Fibroblast of villous mesenchyme (primary cell): ENCODE measurements around the gene COL15A1. TPM values are rescaled to one million over a fixed set of nuclear protein-coding genes. Genes with fewer than 3 reads are reported as not detected.

ENCODE experiments used
- DNase-seq: peaks from one replicate; pipeline ENCODE4 v3.0.0-alpha.2; 2010; ENCODE audit warnings: low read depth
- H3K4me3 ChIP-seq: 2 replicates; pipeline ENCODE4 v1.5.1; 2011; ENCODE audit warnings: low read depth, mild to moderate bottlenecking, low read length
- total RNA-seq: library from RNA; depleted of rRNA; stranded (reverse); fragments of >200 nt; gene quantifications from 2 replicates; pipeline ENCODE4 v1.2.3, GENCODE V29; 2012
- TF ChIP-seq, protein P1 (sequence below): IDR thresholded peaks from 2 replicates; pipeline ENCODE4 v1.5.1; 2012; ENCODE audit warnings: low read depth, mild to moderate bottlenecking, low read length; ENCODE audit not compliant: insufficient read depth

The COL15A1 gene
- total RNA-seq, 1 donor: 1.7 TPM

DNA sequence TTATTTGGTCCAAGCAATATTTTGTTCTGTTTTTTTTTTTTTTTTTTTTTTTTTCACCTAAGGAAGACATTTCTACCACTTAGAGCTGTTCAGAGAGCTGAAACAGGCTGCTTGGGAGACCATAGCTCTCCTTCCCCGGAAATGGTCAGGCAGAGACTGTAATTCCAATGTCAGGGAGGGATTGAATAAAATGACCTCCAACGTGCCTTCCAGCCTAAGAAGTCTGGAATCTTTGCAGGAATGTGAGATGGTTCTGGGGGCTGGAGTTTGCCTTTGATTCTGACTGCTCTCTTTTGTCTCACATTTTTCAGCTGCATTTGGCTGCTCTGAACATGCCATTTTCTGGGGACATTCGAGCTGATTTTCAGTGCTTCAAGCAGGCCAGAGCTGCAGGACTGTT is 122.9 kb downstream of the COL15A1 start:
- H3K4me3 ChIP-seq: no peak overlapping the region
- TF ChIP-seq, protein P1, sequence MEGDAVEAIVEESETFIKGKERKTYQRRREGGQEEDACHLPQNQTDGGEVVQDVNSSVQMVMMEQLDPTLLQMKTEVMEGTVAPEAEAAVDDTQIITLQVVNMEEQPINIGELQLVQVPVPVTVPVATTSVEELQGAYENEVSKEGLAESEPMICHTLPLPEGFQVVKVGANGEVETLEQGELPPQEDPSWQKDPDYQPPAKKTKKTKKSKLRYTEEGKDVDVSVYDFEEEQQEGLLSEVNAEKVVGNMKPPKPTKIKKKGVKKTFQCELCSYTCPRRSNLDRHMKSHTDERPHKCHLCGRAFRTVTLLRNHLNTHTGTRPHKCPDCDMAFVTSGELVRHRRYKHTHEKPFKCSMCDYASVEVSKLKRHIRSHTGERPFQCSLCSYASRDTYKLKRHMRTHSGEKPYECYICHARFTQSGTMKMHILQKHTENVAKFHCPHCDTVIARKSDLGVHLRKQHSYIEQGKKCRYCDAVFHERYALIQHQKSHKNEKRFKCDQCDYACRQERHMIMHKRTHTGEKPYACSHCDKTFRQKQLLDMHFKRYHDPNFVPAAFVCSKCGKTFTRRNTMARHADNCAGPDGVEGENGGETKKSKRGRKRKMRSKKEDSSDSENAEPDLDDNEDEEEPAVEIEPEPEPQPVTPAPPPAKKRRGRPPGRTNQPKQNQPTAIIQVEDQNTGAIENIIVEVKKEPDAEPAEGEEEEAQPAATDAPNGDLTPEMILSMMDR: no peak
- no peak for DNase-seq

DNA sequence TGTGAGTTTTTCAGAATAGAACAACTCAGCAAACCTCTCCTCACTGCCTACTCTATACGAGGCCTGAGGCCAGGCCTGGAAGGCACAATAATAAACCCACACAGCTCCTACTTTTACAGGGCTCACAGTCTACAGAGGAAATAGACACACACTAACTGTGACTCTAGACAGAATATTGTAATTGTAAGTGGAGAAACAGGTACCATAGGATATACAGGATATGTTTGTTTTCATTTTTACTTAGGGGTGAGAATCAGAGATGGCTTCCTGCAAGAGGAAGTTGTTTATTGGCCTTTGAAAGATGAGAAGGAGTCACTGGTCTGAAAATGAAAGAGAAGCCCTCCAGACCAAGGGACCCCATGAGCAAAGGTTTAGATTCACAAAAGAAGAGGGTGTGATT is 125.4 kb downstream of the COL15A1 start:
- DNase-seq: no peak
- H3K4me3 ChIP-seq: no peak overlapping the region
- TF ChIP-seq, protein P1: no peak

DNA sequence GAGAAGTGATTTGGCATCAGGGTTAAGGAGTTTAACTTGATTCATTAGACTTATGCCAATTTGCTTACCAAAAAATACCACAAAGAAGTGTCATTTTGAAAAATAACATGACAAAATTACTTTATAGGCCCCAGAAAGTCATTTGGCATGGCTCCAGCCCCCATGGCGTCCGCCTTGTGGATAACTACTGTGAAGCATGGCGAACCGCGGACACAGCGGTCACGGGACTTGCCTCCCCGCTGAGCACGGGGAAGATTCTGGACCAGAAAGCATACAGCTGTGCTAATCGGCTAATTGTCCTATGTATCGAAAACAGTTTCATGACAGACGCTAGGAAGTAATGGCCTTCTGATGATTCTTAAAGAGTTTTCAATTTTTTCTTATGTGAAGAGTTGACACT is 125.8 kb downstream of the COL15A1 start:
- TF ChIP-seq, protein P1: no peak
- DNase-seq: no peak
- H3K4me3 ChIP-seq: no peak overlapping the region

DNA sequence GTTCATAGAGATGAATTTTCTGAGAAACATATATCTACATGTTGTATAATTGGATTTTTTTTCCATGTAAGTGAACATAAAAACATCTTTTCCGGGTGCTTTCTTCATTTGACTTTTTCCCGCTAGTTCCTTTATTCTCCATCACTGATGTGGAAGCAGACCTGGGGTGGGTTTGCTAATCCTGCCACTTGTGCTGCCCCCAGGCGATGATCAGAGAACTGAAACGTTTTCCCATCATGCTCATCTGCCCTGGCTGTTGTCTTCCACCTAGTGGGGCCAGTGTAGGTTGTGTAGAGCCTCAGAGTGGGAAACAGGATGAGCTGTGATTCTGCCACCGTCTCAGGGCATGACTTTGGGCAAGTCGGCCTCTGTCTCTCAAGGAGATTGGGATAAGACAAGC is 127.0 kb downstream of the COL15A1 start:
- TF ChIP-seq, protein P1: no peak
- DNase-seq: no peak
- H3K4me3 ChIP-seq: no peak overlapping the region

DNA sequence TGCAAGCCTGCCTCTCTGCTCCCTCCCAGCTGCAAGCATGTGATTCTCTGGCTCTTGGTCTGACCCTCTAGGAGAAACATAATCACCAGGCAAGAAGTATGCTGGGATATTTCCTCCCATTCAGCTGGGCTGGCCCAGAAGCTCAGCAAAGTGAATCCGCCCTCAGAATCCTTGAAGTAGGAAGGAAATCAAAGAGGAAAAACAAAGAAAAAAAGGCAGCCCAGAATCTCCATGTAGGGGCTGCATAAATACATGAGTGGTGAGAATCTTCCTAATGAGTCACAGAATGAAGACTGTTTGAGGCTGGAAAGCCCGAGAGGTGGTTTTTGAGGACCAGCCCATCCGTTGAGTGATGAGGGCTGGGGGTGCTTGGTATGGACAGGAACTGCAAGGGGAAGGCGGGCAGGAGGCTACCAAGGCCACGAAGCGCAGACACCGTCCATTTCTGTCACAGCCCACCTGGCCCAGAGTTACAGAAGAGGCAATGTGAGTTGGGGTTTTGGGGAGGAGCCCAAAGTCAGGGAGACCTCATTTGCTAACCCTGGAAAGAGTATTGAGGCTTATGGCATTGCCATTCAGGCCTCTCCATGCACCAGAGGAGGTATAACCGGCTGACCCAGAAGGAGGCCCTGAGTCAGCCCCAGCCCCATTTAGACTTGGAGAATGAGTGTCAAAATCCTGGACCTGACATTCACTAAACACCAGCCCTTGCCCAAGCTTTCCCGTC is 127.8 kb downstream of the COL15A1 start:
- H3K4me3 ChIP-seq: no peak overlapping the region
- TF ChIP-seq, protein P1: no peak
- DNase-seq: no peak

DNA sequence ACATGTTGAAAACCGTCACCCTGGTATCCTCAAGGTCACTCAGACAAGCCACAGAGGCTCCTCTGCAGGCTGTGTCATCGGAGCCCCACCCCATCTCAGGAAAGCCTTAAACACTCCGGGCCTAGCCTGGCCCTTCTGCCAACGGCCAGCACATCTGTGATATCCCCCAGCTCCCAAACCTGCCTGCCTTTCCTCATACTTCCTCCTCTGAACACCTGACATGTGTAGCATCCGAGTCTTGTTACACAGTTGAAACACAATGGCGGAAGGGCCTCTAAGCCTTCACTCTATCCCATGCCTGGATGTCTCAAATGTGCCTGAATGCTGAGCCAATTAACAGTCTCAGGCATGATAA is 128.3 kb downstream of the COL15A1 start:
- no peak for DNase-seq
- TF ChIP-seq, protein P1: no peak
- H3K4me3 ChIP-seq: no peak overlapping the region

DNA sequence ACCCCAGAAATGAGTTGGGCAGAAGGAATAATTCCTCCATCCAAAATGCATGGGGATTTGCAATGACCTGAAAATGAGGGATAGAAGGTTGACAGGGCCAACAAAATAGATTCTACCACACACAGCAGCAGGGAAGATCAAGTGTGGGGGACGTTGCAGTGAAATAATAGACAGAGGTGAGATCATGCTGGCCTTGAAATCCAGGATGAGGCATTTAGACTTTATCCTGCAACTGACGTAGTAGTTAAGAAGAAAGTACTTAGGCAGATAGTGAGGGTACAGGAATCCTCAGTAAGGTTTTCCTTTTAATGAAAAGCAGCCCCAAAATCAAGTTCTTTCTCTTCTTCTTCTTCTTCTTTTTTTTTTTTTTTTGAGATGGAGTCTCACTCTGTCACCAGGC is 129.6 kb downstream of the COL15A1 start:
- no peak for DNase-seq
- H3K4me3 ChIP-seq: no peak overlapping the region
- TF ChIP-seq, protein P1: no peak
